SK-N-SH (cell line): ENCODE measurements around the gene PSTPIP2. TPM values are rescaled to one million over a fixed set of nuclear protein-coding genes. Genes with fewer than 3 reads are reported as not detected.

Experiments used
- CTCF ChIA-PET: fragments of 300-600, 350-600 bp; formaldehyde crosslinking; extraction: SDS; loops from one replicate; lab custom pipeline; 2021; lab: Yijun Ruan, JAX
- POLR2A ChIA-PET: fragments of 350-600 bp; sonication (Branson Sonifier 250); formaldehyde crosslinking; extraction: SDS; loops from one replicate; lab custom pipeline; 2020; ENCODE audit warnings: antibody characterized with exemption, inconsistent platforms; lab: Yijun Ruan, JAX
- DNase-seq: peaks from one replicate; pipeline ENCODE4 v3.0.0; 2012
- H2AFZ ChIP-seq: fragments of 200-600 bp; sonication (generic); 2 replicates; pipeline ENCODE4 v1.8.1; 2016; ENCODE audit warnings: antibody characterized with exemption, mild to moderate bottlenecking, low read depth
- H3F3A ChIP-seq: fragments of 200-600 bp; sonication (generic); replicated peaks from 2 replicates; pipeline ENCODE3; 2016; ENCODE audit warnings: antibody characterized with exemption, mild to moderate bottlenecking; ENCODE audit not compliant: insufficient read depth
- H3K27ac ChIP-seq, 2 experiments: fragments of 200-500 bp in 1 of 2; fragments of 200-600 bp in 1 of 2; sonication (Bioruptor generic) in 1 of 2; sonication (generic), shearing (Covaris generic) in 1 of 2; 2 replicates each; pipeline versions ENCODE4 v1.5.1 to v1.6.1; 2014 to 2016; ENCODE audit warnings: low read depth in 2 of 2, inconsistent platforms in 1 of 2, low read length in 1 of 2, mild to moderate bottlenecking in 1 of 2, mixed read lengths in 1 of 2
- H3K27me3 ChIP-seq: fragments of 200-600 bp; sonication (generic), shearing (Covaris generic); 2 replicates; pipeline ENCODE4 v1.6.1; 2016; ENCODE audit warnings: mixed run types; ENCODE audit not compliant: insufficient read depth
- H3K36me3 ChIP-seq, 2 experiments: fragments of 200-500 bp in 1 of 2; fragments of 200-600 bp in 1 of 2; sonication (Bioruptor generic) in 1 of 2; sonication (generic) in 1 of 2; replicated peaks in 1 of 2; 2 replicates each; pipeline versions ENCODE3 to v1.5.1; 2014 to 2016; ENCODE audit warnings: low read length in 1 of 2, mild to moderate bottlenecking in 1 of 2; ENCODE audit not compliant: insufficient read depth in 2 of 2, control insufficient read depth in 1 of 2
- H3K4me1 ChIP-seq, 2 experiments: fragments of 200-500 bp in 1 of 2; fragments of 200-600 bp in 1 of 2; sonication (Bioruptor generic) in 1 of 2; sonication (generic), shearing (Covaris generic) in 1 of 2; 2 replicates each; pipeline versions ENCODE4 v1.5.1 to v1.6.1; 2014 to 2016; ENCODE audit warnings: low read depth in 1 of 2, low read length in 1 of 2, mixed run types in 1 of 2; ENCODE audit not compliant: insufficient read depth in 2 of 2, control insufficient read depth in 1 of 2
- H3K4me2 ChIP-seq: fragments of 200-600 bp; sonication (generic), shearing (Covaris generic); 2 replicates; pipeline ENCODE4 v1.6.1; 2017; ENCODE audit warnings: mixed run types
- H3K4me3 ChIP-seq, 2 experiments: fragments of 200-500 bp in 1 of 2; fragments of 200-600 bp in 1 of 2; sonication (Bioruptor generic) in 1 of 2; sonication (generic), shearing (Covaris generic) in 1 of 2; 2 replicates each; pipeline versions ENCODE4 v1.5.1 to v1.8.1; 2014 to 2016; ENCODE audit warnings: low read depth in 2 of 2, inconsistent platforms in 1 of 2, low read length in 1 of 2, mild to moderate bottlenecking in 1 of 2, mixed read lengths in 1 of 2, moderate library complexity in 1 of 2
- H3K79me2 ChIP-seq: fragments of 200-600 bp; sonication (generic); 2 replicates; pipeline ENCODE4 v1.8.1; 2017; ENCODE audit warnings: mild to moderate bottlenecking; ENCODE audit not compliant: insufficient read depth
- H3K9ac ChIP-seq: fragments of 200-600 bp; sonication (generic); 2 replicates; pipeline ENCODE4 v1.6.1; 2017; ENCODE audit warnings: mixed run types
- H3K9me2 ChIP-seq: fragments of 200-600 bp; sonication (generic); 2 replicates; pipeline ENCODE4 v1.6.1; 2017; ENCODE audit warnings: mixed run types
- H3K9me3 ChIP-seq: fragments of 200-600 bp; sonication (generic); 2 replicates; pipeline ENCODE4 v1.6.1; 2017; ENCODE audit warnings: mixed run types, mild to moderate bottlenecking, moderate library complexity
- H4K20me1 ChIP-seq: fragments of 200-600 bp; sonication (generic); 2 replicates; pipeline ENCODE4 v1.6.1; 2017; ENCODE audit warnings: mild to moderate bottlenecking, mixed run types; ENCODE audit not compliant: insufficient read depth
- EP300 ChIP-seq, 2 experiments: IDR thresholded peaks; 2 replicates each; pipeline versions ENCODE4 v1.4.0 to v1.6.1; 2012; ENCODE audit warnings: borderline replicate concordance in 1 of 2, low read depth in 1 of 2, low read length in 1 of 2
- EZH2phosphoT487 ChIP-seq: fragments of 200-600 bp; sonication (generic); IDR thresholded peaks from 2 replicates; pipeline ENCODE4 v1.6.1; 2017; ENCODE audit warnings: low read depth, mixed run types, mild to moderate bottlenecking, antibody characterized with exemption, moderate library complexity, borderline replicate concordance
- FOXM1 ChIP-seq: IDR thresholded peaks from 2 replicates; pipeline ENCODE4 v1.4.0; 2012; ENCODE audit warnings: low read depth, mild to moderate bottlenecking
- GABPA ChIP-seq: IDR thresholded peaks from 2 replicates; pipeline ENCODE4 v1.4.0; 2012; ENCODE audit warnings: low read depth, mild to moderate bottlenecking
- GATA2 ChIP-seq: sonication (generic); formaldehyde crosslinking; IDR thresholded peaks from 2 replicates; pipeline ENCODE4 v1.5.0; 2020; ENCODE audit warnings: mild to moderate bottlenecking, missing genetic modification reagents
- MXI1 ChIP-seq: IDR thresholded peaks from 2 replicates; pipeline ENCODE4 v1.6.1; 2012; ENCODE audit warnings: mild to moderate bottlenecking, low read depth, low read length, improper control_type of control experiment
- NFIC ChIP-seq: IDR thresholded peaks from 2 replicates; pipeline ENCODE4 v1.4.0; 2012; ENCODE audit warnings: borderline replicate concordance
- NRF1 ChIP-seq: IDR thresholded peaks from 2 replicates; pipeline ENCODE4 v1.6.1; 2012; ENCODE audit warnings: low read depth, mild to moderate bottlenecking, low read length
- POLR2AphosphoS5 ChIP-seq: IDR thresholded peaks from 2 replicates; pipeline ENCODE4 v1.6.1; 2012; ENCODE audit warnings: low read depth, low read length
- RAD21 ChIP-seq: IDR thresholded peaks from 2 replicates; pipeline ENCODE4 v1.6.1; 2012; ENCODE audit warnings: mild to moderate bottlenecking, low read length
- RCOR1 ChIP-seq: fragments of 150-350 bp; IDR thresholded peaks from 2 replicates; pipeline ENCODE4 v1.6.1; 2017; ENCODE audit warnings: antibody characterized with exemption, low read length
- RFX5 ChIP-seq: IDR thresholded peaks from 2 replicates; pipeline ENCODE4 v1.6.1; 2012; ENCODE audit warnings: mild to moderate bottlenecking, improper control_type of control experiment, low read length
- SMC3 ChIP-seq: IDR thresholded peaks from 2 replicates; pipeline ENCODE4 v1.6.1; 2012; ENCODE audit warnings: low read depth, low read length, improper control_type of control experiment
- TAF1 ChIP-seq: IDR thresholded peaks from 2 replicates; pipeline ENCODE4 v1.6.1; 2012; ENCODE audit warnings: low read depth, mild to moderate bottlenecking, low read length, moderate library complexity, borderline replicate concordance
- TCF12 ChIP-seq: IDR thresholded peaks from 2 replicates; pipeline ENCODE4 v1.4.0; 2012
- TEAD4 ChIP-seq: IDR thresholded peaks from 2 replicates; pipeline ENCODE4 v1.4.0; 2012; ENCODE audit warnings: mild to moderate bottlenecking, borderline replicate concordance; ENCODE audit not compliant: insufficient read depth
- WGBS: methylation state at CpG from one replicate; pipeline ENCODE4 v1.1.6; 2017; ENCODE audit warnings: low lambda C conversion rate; 5-methylcytosine and 5-hydroxymethylcytosine counted together
- polyA plus RNA-seq, 3 experiments: library from polyadenylated mRNA; depleted of rRNA; stranded (reverse); fragments of >200 nt; gene quantifications; 2 replicates each; pipeline ENCODE4 v1.2.3, GENCODE V29; 2012
- TF ChIP-seq, protein P1 (sequence below): IDR thresholded peaks from 2 replicates; pipeline ENCODE4; 2012
- TF ChIP-seq, protein P2 (sequence below): fragments of 150-350 bp; IDR thresholded peaks from 2 replicates; pipeline ENCODE4 v1.6.1; 2017; ENCODE audit warnings: antibody characterized with exemption, low read length, low read depth, borderline replicate concordance
- TF ChIP-seq, protein P3 (sequence below): fragments of 150-350 bp; IDR thresholded peaks from 2 replicates; pipeline ENCODE4 v1.6.1; 2016; ENCODE audit warnings: mild to moderate bottlenecking, low read depth, low read length
- TF ChIP-seq, protein P4 (sequence below): fragments of 200-600 bp; sonication (generic); IDR thresholded peaks from 2 replicates; pipeline ENCODE4 v1.6.1; 2017; ENCODE audit warnings: antibody characterized with exemption, mild to moderate bottlenecking, moderate library complexity

The PSTPIP2 gene
- polyA plus RNA-seq, 1 of the 3 experiments (the other 2 are of a cell fraction), result 9.5 TPM

DNA sequence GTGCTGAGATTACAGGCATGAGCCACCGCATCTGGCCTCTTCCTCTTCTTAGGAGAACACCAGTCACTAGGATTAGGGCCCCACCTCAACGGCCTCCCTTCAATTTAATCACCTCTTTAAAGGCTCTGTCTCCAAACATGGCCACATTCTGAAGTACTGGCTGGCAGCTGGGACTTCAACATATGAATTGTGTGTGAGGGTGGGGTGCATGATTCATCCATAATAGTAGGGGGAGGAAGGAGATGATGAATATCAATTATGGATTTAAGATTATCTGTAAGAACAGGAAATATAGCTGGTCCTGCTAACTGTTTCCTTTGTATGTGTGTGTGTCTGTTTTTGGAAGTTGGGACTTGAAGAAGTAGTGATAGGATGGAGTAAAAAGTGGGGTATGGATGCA is 90.2 kb downstream of the PSTPIP2 start (continued):
- no peak for TF ChIP-seq RFX5
- no peak for TF ChIP-seq TEAD4
- no peak for TF ChIP-seq SMC3
- no peak for TF ChIP-seq RAD21
- no peak for TF ChIP-seq GATA2 (CRISPR knock-in tag)
- no peak for TF ChIP-seq EZH2phosphoT487

DNA sequence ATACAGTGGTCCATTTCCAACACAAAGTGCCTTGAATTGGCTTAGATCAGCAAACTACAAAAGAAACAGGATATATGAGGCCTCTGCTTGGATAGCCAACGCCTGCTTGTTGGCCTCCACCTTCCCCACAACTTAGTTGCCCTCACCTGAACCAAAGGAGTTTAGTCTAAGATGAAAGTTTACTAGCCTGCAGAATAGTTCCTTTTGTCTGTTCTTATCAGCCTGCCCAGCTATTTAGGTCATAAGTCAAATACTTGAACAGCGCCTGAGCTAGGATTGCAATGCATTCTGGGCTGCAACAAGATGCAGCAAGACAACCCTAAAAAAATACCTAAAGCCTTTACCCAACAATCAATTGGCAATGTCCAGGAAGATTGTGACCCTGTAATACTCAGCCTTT is 91.8 kb downstream of the PSTPIP2 start:
- no peaks in the 10 kb centered on the region for H3F3A ChIP-seq
- no peaks in the 10 kb centered on the region for H3K9me2 ChIP-seq
- no peaks in the 10 kb centered on the region for H3K36me3 ChIP-seq
- H3K79me2 ChIP-seq, result no peaks in the 10 kb centered on the region
- TF ChIP-seq TEAD4 (no peak), NRF1 (no peak)
- TF ChIP-seq, protein P1, sequence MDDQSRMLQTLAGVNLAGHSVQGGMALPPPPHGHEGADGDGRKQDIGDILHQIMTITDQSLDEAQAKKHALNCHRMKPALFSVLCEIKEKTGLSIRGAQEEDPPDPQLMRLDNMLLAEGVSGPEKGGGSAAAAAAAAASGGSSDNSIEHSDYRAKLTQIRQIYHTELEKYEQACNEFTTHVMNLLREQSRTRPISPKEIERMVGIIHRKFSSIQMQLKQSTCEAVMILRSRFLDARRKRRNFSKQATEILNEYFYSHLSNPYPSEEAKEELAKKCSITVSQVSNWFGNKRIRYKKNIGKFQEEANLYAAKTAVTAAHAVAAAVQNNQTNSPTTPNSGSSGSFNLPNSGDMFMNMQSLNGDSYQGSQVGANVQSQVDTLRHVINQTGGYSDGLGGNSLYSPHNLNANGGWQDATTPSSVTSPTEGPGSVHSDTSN, result no peak
- no peaks in the 10 kb centered on the region for H3K9me3 ChIP-seq
- H3K9ac ChIP-seq, result no peak overlapping the region
- no peak overlapping the region for H3K4me3 ChIP-seq
- H2AFZ ChIP-seq, result no peak overlapping the region
- H3K27ac ChIP-seq, result no peak overlapping the region
- POLR2A ChIA-PET, result no interaction called here
- WGBS, result 81% methylated on average over 2 of the region's 2 CpGs
- no peak overlapping the region for H3K4me2 ChIP-seq
- no peak for DNase-seq
- H4K20me1 ChIP-seq, result no peaks in the 10 kb centered on the region
- H3K4me1 ChIP-seq, result no peaks in the 10 kb centered on the region
- no peaks in the 10 kb centered on the region for H3K27me3 ChIP-seq
- CTCF ChIA-PET, result interaction anchor here (0.6 kb wide), 1 partner anchor 316 kb away, joined by 3 read pairs; no protein-coding TSS in a partner anchor

DNA sequence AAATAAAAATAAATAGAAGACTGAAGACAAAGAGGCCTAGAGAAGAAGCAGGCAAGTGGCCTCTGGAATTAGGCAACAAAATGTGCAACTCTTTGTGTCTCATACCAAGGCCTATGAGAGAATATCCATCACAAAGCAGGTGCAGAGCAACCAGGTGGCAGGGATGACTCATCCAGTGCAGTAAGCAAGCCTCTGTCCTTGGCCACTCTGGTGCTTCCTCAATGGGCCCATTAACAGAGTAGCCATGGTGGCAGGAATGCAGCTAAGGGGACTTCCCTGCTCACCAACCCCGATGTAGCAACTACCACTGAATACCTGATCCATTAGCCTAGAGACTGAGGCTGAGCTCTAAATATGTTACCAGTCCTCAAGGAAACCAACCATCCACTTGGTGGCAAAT is 94.0 kb downstream of the PSTPIP2 start:
- Histone ChIP-seq H3K4me2 (no peak overlapping the region), H3K9ac (no peak overlapping the region), H3K9me2 (no peaks in the 10 kb centered on the region), H3K36me3 (no peaks in the 10 kb centered on the region), H3K27me3 (no peaks in the 10 kb centered on the region), H2AFZ (no peak overlapping the region), H4K20me1 (no peaks in the 10 kb centered on the region), H3K9me3 (no peaks in the 10 kb centered on the region), H3F3A (no peaks in the 10 kb centered on the region), H3K4me3 (no peak overlapping the region), H3K79me2 (no peaks in the 10 kb centered on the region), H3K27ac (no peak overlapping the region), H3K4me1 (no peaks in the 10 kb centered on the region)
- DNase-seq, result no peak
- 71% methylated on average over 1 of the region's 1 CpG for WGBS
- TF ChIP-seq RFX5 (no peak), NRF1 (no peak), RAD21 (no peak), NFIC (no peak), FOXM1 (no peak), TCF12 (no peak), GABPA (no peak), RCOR1 (no peak), POLR2AphosphoS5 (no peak), MXI1 (no peak), TAF1 (no peak), EP300 (IDR thresholded peaks at IDR 0.05; ENCODE audit: borderline replicate concordance in 1 of 2, low read depth in 1 of 2, low read length in 1 of 2) (no peak)
- TF ChIP-seq, protein P2, sequence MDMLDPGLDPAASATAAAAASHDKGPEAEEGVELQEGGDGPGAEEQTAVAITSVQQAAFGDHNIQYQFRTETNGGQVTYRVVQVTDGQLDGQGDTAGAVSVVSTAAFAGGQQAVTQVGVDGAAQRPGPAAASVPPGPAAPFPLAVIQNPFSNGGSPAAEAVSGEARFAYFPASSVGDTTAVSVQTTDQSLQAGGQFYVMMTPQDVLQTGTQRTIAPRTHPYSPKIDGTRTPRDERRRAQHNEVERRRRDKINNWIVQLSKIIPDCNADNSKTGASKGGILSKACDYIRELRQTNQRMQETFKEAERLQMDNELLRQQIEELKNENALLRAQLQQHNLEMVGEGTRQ, result no peak
- TF ChIP-seq, protein P3, sequence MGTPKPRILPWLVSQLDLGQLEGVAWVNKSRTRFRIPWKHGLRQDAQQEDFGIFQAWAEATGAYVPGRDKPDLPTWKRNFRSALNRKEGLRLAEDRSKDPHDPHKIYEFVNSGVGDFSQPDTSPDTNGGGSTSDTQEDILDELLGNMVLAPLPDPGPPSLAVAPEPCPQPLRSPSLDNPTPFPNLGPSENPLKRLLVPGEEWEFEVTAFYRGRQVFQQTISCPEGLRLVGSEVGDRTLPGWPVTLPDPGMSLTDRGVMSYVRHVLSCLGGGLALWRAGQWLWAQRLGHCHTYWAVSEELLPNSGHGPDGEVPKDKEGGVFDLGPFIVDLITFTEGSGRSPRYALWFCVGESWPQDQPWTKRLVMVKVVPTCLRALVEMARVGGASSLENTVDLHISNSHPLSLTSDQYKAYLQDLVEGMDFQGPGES, result no peak
- TF ChIP-seq, protein P4, sequence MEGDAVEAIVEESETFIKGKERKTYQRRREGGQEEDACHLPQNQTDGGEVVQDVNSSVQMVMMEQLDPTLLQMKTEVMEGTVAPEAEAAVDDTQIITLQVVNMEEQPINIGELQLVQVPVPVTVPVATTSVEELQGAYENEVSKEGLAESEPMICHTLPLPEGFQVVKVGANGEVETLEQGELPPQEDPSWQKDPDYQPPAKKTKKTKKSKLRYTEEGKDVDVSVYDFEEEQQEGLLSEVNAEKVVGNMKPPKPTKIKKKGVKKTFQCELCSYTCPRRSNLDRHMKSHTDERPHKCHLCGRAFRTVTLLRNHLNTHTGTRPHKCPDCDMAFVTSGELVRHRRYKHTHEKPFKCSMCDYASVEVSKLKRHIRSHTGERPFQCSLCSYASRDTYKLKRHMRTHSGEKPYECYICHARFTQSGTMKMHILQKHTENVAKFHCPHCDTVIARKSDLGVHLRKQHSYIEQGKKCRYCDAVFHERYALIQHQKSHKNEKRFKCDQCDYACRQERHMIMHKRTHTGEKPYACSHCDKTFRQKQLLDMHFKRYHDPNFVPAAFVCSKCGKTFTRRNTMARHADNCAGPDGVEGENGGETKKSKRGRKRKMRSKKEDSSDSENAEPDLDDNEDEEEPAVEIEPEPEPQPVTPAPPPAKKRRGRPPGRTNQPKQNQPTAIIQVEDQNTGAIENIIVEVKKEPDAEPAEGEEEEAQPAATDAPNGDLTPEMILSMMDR, result no peak
- ChIA-PET POLR2A (no interaction called here), CTCF (interaction anchor here (0.7 kb wide), 1 partner anchor 315 kb away, joined by 3 read pairs; no protein-coding TSS in a partner anchor)
